ENCODE results near the gene AAMP. TPM values are rescaled to one million over a fixed set of nuclear protein-coding genes. Genes with fewer than 3 reads are reported as not detected.

Gene AAMP
- total RNA-seq, 2 experiments from 2014 or later = 68.7 to 97.0 TPM

- no peaks in the 10 kb centered on the region for H3K9me2 ChIP-seq (ENCODE audit: insufficient read depth, low read length)
- no peak overlapping the region for H3K4me2 ChIP-seq (ENCODE audit: low read length)
- no peak overlapping the region for H2AFZ ChIP-seq (ENCODE audit: low read length)
- H3K4me1 ChIP-seq (ENCODE audit: insufficient read depth, low read length, poor library complexity, severe bottlenecking) = no peaks in the 10 kb centered on the region
- DNase-seq (ENCODE audit: low spot score) = no peak
- intact Hi-C loops (cut with micrococcal nuclease; ENCODE audit: unreplicated experiment) = no loop called here
- H3K79me2 ChIP-seq (ENCODE audit: insufficient read depth, low read depth, low read length) = no peaks in the 10 kb centered on the region
- no peaks in the 10 kb centered on the region for H4K20me1 ChIP-seq (ENCODE audit: insufficient read depth, low read length)
- TF ChIP-seq EZH2phosphoT487 (IDR thresholded peaks at IDR 0.05; ENCODE audit: borderline replicate concordance, low read depth, low read length) (no peak), CTCF (conservative IDR thresholded peaks at IDR 0.05; ENCODE audit: low read length) (no peak)
- CTCF ChIA-PET (ENCODE audit: unreplicated experiment) = no interaction called here
- POLR2A ChIA-PET = interaction anchor here (1.0 to 2.3 kb wide), 3 partner anchors 12 to 23 kb away, joined by 3 to 13 read pairs (median 4); no protein-coding TSS in a partner anchor
- H3K27ac ChIP-seq (ENCODE audit: low read depth, low read length, poor library complexity, severe bottlenecking) = no peak overlapping the region
- H3K4me3 ChIP-seq (ENCODE audit: low read depth, low read length, poor library complexity, severe bottlenecking) = no peak overlapping the region
- H3K9me3 ChIP-seq (ENCODE audit: low read length) = no peaks in the 10 kb centered on the region
- BruUV-seq (replicated peaks) = no TSS peak
- peaks cover 98% of the 10 kb centered on the region for H3K36me3 ChIP-seq (ENCODE audit: insufficient read depth, low read length)
Measured at GRCh38 chr2:218244204-218244603, 25.7 kb downstream of the AAMP start.

GRCh38 chr2:218238887-218239286, 31.1 kb downstream of the AAMP start:
- no peaks in the 10 kb centered on the region for H3K9me2 ChIP-seq (ENCODE audit: insufficient read depth, low read length)
- no peak overlapping the region for H3K27ac ChIP-seq (ENCODE audit: low read depth, low read length, poor library complexity, severe bottlenecking)
- H3K9me3 ChIP-seq (ENCODE audit: low read length) = no peaks in the 10 kb centered on the region
- CTCF ChIA-PET (ENCODE audit: unreplicated experiment) = no interaction called here
- no peak overlapping the region for H3K4me3 ChIP-seq (ENCODE audit: low read depth, low read length, poor library complexity, severe bottlenecking)
- no peak overlapping the region for H2AFZ ChIP-seq (ENCODE audit: low read length)
- H3K36me3 ChIP-seq (ENCODE audit: insufficient read depth, low read length) = peaks cover 98% of the 10 kb centered on the region
- DNase-seq (ENCODE audit: low spot score) = no peak
- no peak overlapping the region for H3K4me2 ChIP-seq (ENCODE audit: low read length)
- POLR2A ChIA-PET = interaction anchor here (0.6 to 0.7 kb wide), 2 partner anchors 12 to 82 kb away, joined by 3 to 5 read pairs; no protein-coding TSS in a partner anchor
- H4K20me1 ChIP-seq (ENCODE audit: insufficient read depth, low read length) = no peaks in the 10 kb centered on the region
- TSS peak; percentile 3 for BruUV-seq (replicated peaks)
- H3K4me1 ChIP-seq (ENCODE audit: insufficient read depth, low read length, poor library complexity, severe bottlenecking) = no peaks in the 10 kb centered on the region
- no peaks in the 10 kb centered on the region for H3K79me2 ChIP-seq (ENCODE audit: insufficient read depth, low read depth, low read length)
- intact Hi-C loops (cut with micrococcal nuclease; ENCODE audit: unreplicated experiment) = no loop called here
- TF ChIP-seq EZH2phosphoT487 (IDR thresholded peaks at IDR 0.05; ENCODE audit: borderline replicate concordance, low read depth, low read length) (no peak), CTCF (conservative IDR thresholded peaks at IDR 0.05; ENCODE audit: low read length) (no peak)

GRCh38 chr2:218236829-218237228, 33.1 kb downstream of the AAMP start:
- no TSS peak for BruUV-seq (replicated peaks)
- H4K20me1 ChIP-seq (ENCODE audit: insufficient read depth, low read length) = no peaks in the 10 kb centered on the region
- H3K4me1 ChIP-seq (ENCODE audit: insufficient read depth, low read length, poor library complexity, severe bottlenecking) = no peaks in the 10 kb centered on the region
- no peak overlapping the region for H2AFZ ChIP-seq (ENCODE audit: low read length)
- no peak for DNase-seq (ENCODE audit: low spot score)
- H3K4me2 ChIP-seq (ENCODE audit: low read length) = no peak overlapping the region
- ChIA-PET CTCF (ENCODE audit: unreplicated experiment) (no interaction called here), POLR2A (interaction anchor here (1.6 kb wide), 1 partner anchor 18 kb away, joined by 4 read pairs; no protein-coding TSS in a partner anchor)
- peaks cover 98% of the 10 kb centered on the region for H3K36me3 ChIP-seq (ENCODE audit: insufficient read depth, low read length)
- no peak overlapping the region for H3K27ac ChIP-seq (ENCODE audit: low read depth, low read length, poor library complexity, severe bottlenecking)
- TF ChIP-seq EZH2phosphoT487 (IDR thresholded peaks at IDR 0.05; ENCODE audit: borderline replicate concordance, low read depth, low read length) (no peak), CTCF (conservative IDR thresholded peaks at IDR 0.05; ENCODE audit: low read length) (no peak)
- intact Hi-C loops (cut with micrococcal nuclease; ENCODE audit: unreplicated experiment) = no loop called here
- no peak overlapping the region for H3K4me3 ChIP-seq (ENCODE audit: low read depth, low read length, poor library complexity, severe bottlenecking)
- no peaks in the 10 kb centered on the region for H3K9me2 ChIP-seq (ENCODE audit: insufficient read depth, low read length)
- no peaks in the 10 kb centered on the region; the same call in 1 of the 2 replicates for H3K79me2 ChIP-seq (ENCODE audit: insufficient read depth, low read depth, low read length)
- H3K9me3 ChIP-seq (ENCODE audit: low read length) = no peaks in the 10 kb centered on the region
